ENCODE measurements around the gene MRPL16.
"Not testable (repeated sequence)": the region's sequence is repeated elsewhere in the genome, so short reads cannot be mapped to it uniquely, and the experiment has no call there.

The MRPL16 gene

DNA sequence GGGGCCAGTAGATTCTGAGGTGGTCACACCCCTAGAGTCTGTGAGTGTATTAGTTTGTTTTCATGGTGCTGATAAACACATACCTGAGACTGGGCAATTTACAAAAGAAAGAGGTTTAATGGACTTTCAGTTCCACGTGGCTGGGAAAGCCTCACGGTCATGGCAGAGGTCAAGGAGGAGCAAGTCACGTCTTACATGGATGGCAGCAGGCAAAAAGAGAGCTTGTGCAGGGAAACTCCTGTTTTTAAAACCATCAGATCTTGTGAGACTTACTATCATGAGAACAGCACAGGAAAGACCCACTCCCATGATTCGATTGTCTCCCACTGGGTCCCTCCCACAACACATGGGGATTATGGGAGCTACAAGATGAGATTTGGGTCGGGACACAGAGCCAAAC is 26.1 kb downstream of the MRPL16 start:
- H4K8ac ChIP-seq (ENCODE audit: low read depth, low read length); H3K27me3 ChIP-seq (ENCODE audit: insufficient read depth, low read length); H3K27ac ChIP-seq (ENCODE audit: low read depth, low read length); H3K79me1 ChIP-seq (ENCODE audit: low read length); H3K9me3 ChIP-seq (ENCODE audit: insufficient read depth, low read depth, low read length); DNase-seq; H3K14ac ChIP-seq (ENCODE audit: low read length); H4K91ac ChIP-seq (ENCODE audit: low read depth, low read length); H2BK5ac ChIP-seq (ENCODE audit: low read depth, low read length, poor library complexity); H3K79me2 ChIP-seq (ENCODE audit: control insufficient read depth, insufficient read depth, low read length, poor library complexity); H3K18ac ChIP-seq (ENCODE audit: low read length); H3K9ac ChIP-seq (ENCODE audit: low read length); H4K12ac ChIP-seq (ENCODE audit: low read depth, low read length); H2AK5ac ChIP-seq (ENCODE audit: low read length); H2AFZ ChIP-seq (ENCODE audit: insufficient read depth, low read length, poor library complexity); H3K4ac ChIP-seq (ENCODE audit: low read depth, low read length); H3K4me2 ChIP-seq (ENCODE audit: low read length); H2BK120ac ChIP-seq (ENCODE audit: insufficient read depth, low read length, poor library complexity); H3K23ac ChIP-seq (ENCODE audit: low read length); H2BK12ac ChIP-seq (ENCODE audit: low read length); H3K4me3 ChIP-seq (ENCODE audit: low read depth, low read length): not testable (repeated sequence)
- no CpG with 5 or more reads among the region's 5 CpGs for WGBS (ENCODE audit: extremely low coverage, insufficient coverage, insufficient read length)
- Histone ChIP-seq H3K36me3 (ENCODE audit: control insufficient read depth in 1 of 2, insufficient read depth in 2 of 2, low read length in 2 of 2) (peaks cover 7 to 17% of the 10 kb centered on the region in 2 experiments), H3K4me1 (ENCODE audit: control insufficient read depth in 1 of 2, insufficient read depth in 2 of 2, low read length in 2 of 2) (peaks cover 12 to 14% of the 10 kb centered on the region in 2 experiments)

DNA sequence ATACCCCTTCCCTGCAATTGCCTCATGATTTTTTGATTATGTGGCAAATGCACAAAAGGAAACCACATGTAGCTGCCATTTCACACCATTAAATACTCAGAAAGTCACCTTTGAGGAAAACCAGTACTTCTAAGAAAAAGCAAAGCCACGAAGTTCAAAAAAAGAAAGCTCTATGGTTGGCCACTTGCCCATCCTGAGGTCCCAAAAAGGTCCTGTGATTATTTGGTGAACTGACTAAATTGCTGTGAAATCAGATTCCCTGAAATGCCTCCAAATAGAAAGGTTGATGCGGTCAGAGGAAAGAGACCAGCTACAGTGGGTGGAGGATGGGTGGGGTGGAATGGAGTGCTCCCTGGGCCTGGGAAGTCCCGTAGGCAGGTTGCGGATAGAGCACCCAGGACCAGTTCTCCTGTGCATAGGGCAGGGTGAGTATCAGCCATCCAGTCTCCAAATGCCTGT is 26.9 kb downstream of the MRPL16 start:
- H3K23ac ChIP-seq (ENCODE audit: low read length) = no peak overlapping the region
- no peak overlapping the region for H3K27ac ChIP-seq (ENCODE audit: low read depth, low read length)
- no peak overlapping the region for H2BK120ac ChIP-seq (ENCODE audit: insufficient read depth, low read length, poor library complexity)
- H3K4me3 ChIP-seq (ENCODE audit: low read depth, low read length) = no peak overlapping the region
- H3K4me2 ChIP-seq (ENCODE audit: low read length) = no peak overlapping the region
- H3K36me3 ChIP-seq (ENCODE audit: control insufficient read depth in 1 of 2, insufficient read depth in 2 of 2, low read length in 2 of 2) = peaks cover 5 to 17% of the 10 kb centered on the region in 2 experiments
- H3K79me2 ChIP-seq (ENCODE audit: control insufficient read depth, insufficient read depth, low read length, poor library complexity) = peaks cover 4% of the 10 kb centered on the region
- no peak overlapping the region for H2AFZ ChIP-seq (ENCODE audit: insufficient read depth, low read length, poor library complexity)
- no CpG with 5 or more reads among the region's 4 CpGs for WGBS (ENCODE audit: extremely low coverage, insufficient coverage, insufficient read length)
- H4K8ac ChIP-seq (ENCODE audit: low read depth, low read length) = no peak overlapping the region
- H4K12ac ChIP-seq (ENCODE audit: low read depth, low read length) = no peak overlapping the region
- H4K91ac ChIP-seq (ENCODE audit: low read depth, low read length) = no peak overlapping the region
- peaks cover 7% of the 10 kb centered on the region for H3K79me1 ChIP-seq (ENCODE audit: low read length)
- H3K9me3 ChIP-seq (ENCODE audit: insufficient read depth, low read depth, low read length) = peaks cover 2% of the 10 kb centered on the region
- no peaks in the 10 kb centered on the region for H3K27me3 ChIP-seq (ENCODE audit: insufficient read depth, low read length)
- no peak overlapping the region for H3K9ac ChIP-seq (ENCODE audit: low read length)
- H2BK12ac ChIP-seq (ENCODE audit: low read length) = no peak overlapping the region
- H3K14ac ChIP-seq (ENCODE audit: low read length) = no peak overlapping the region
- no peak overlapping the region for H3K4ac ChIP-seq (ENCODE audit: low read depth, low read length)
- peaks cover 10 to 11% of the 10 kb centered on the region in 2 experiments for H3K4me1 ChIP-seq (ENCODE audit: control insufficient read depth in 1 of 2, insufficient read depth in 2 of 2, low read length in 2 of 2)
- no peak overlapping the region for H3K18ac ChIP-seq (ENCODE audit: low read length)
- H2AK5ac ChIP-seq (ENCODE audit: low read length) = no peak overlapping the region
- DNase-seq = no peak
- H2BK5ac ChIP-seq (ENCODE audit: low read depth, low read length, poor library complexity) = no peak overlapping the region

DNA sequence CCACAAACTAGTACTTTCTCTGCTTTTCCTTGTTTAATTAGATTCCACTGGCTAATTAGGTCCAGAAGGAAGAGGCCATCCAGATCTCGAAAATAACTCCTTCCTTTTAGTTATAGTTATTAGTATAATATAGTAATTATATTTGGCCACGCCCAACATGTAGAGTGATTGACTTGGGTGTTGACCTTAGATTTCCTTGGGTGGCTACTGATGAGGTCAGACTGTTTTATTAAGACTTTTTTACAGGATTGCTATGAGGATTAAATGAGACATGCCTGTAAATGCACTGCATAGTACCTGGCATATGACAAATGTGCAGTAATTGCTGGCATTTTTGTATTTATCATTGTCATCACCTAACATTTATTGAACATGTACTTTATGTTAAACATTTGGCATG is 28.5 kb downstream of the MRPL16 start:
- Histone ChIP-seq H3K4me2 (ENCODE audit: low read length) (no peak overlapping the region), H3K27ac (ENCODE audit: low read depth, low read length) (no peak overlapping the region), H4K91ac (ENCODE audit: low read depth, low read length) (no peak overlapping the region), H2BK120ac (ENCODE audit: insufficient read depth, low read length, poor library complexity) (no peak overlapping the region), H3K4me3 (ENCODE audit: low read depth, low read length) (no peak overlapping the region), H3K4me1 (ENCODE audit: control insufficient read depth in 1 of 2, insufficient read depth in 2 of 2, low read length in 2 of 2) (peaks cover 4% of the 10 kb centered on the region in 2 experiments), H3K23ac (ENCODE audit: low read length) (no peak overlapping the region), H3K79me1 (ENCODE audit: low read length) (peaks cover under 1% of the 10 kb centered on the region), H2AK5ac (ENCODE audit: low read length) (no peak overlapping the region), H3K9me3 (ENCODE audit: insufficient read depth, low read depth, low read length) (peaks cover 2% of the 10 kb centered on the region), H2BK12ac (ENCODE audit: low read length) (no peak overlapping the region), H3K36me3 (ENCODE audit: control insufficient read depth in 1 of 2, insufficient read depth in 2 of 2, low read length in 2 of 2) (peaks cover 8 to 26% of the 10 kb centered on the region in 2 experiments), H3K79me2 (ENCODE audit: control insufficient read depth, insufficient read depth, low read length, poor library complexity) (peaks cover 3% of the 10 kb centered on the region), H3K14ac (ENCODE audit: low read length) (no peak overlapping the region), H4K8ac (ENCODE audit: low read depth, low read length) (no peak overlapping the region), H4K12ac (ENCODE audit: low read depth, low read length) (no peak overlapping the region), H2AFZ (ENCODE audit: insufficient read depth, low read length, poor library complexity) (no peak overlapping the region), H2BK5ac (ENCODE audit: low read depth, low read length, poor library complexity) (no peak overlapping the region), H3K27me3 (ENCODE audit: insufficient read depth, low read length) (no peaks in the 10 kb centered on the region), H3K18ac (ENCODE audit: low read length) (no peak overlapping the region), H3K4ac (ENCODE audit: low read depth, low read length) (no peak overlapping the region), H3K9ac (ENCODE audit: low read length) (no peak overlapping the region)
- WGBS (ENCODE audit: extremely low coverage, insufficient coverage, insufficient read length) = no CpG with 5 or more reads among the region's 2 CpGs
- DNase-seq = no peak

DNA sequence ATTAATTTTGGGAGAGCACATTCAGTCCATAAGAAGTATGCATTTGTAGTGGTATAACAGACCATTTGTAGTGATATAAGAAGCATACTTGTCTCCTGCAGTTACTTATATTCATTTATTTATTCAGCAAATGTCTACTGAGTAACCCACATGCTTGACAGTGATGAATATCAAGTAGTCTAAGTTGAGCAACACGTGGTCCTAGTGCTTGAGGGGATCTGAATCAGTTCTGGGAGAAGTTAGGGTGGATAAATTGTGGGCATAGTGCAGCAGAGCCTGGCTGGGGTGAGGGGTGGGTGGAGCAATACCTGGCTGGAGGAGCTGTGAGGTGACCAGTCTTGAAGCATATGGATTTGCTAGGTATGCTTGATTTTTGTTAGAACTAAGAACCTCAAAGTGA is 31.1 kb downstream of the MRPL16 start:
- H3K79me1 ChIP-seq (ENCODE audit: low read length) = no peaks in the 10 kb centered on the region
- no peak overlapping the region for H2BK12ac ChIP-seq (ENCODE audit: low read length)
- H3K9ac ChIP-seq (ENCODE audit: low read length) = no peak overlapping the region
- H4K12ac ChIP-seq (ENCODE audit: low read depth, low read length) = no peak overlapping the region
- H2BK120ac ChIP-seq (ENCODE audit: insufficient read depth, low read length, poor library complexity) = no peak overlapping the region
- H3K4me3 ChIP-seq (ENCODE audit: low read depth, low read length) = no peak overlapping the region
- no peaks in the 10 kb centered on the region for H3K27me3 ChIP-seq (ENCODE audit: insufficient read depth, low read length)
- H3K27ac ChIP-seq (ENCODE audit: low read depth, low read length) = no peak overlapping the region
- no peaks in the 10 kb centered on the region for H3K4me1 ChIP-seq (ENCODE audit: control insufficient read depth in 1 of 2, insufficient read depth in 2 of 2, low read length in 2 of 2)
- no peak overlapping the region for H2AFZ ChIP-seq (ENCODE audit: insufficient read depth, low read length, poor library complexity)
- peaks cover 7 to 34% of the 10 kb centered on the region in 2 experiments for H3K36me3 ChIP-seq (ENCODE audit: control insufficient read depth in 1 of 2, insufficient read depth in 2 of 2, low read length in 2 of 2)
- no peak overlapping the region for H2AK5ac ChIP-seq (ENCODE audit: low read length)
- no peak for DNase-seq
- H3K9me3 ChIP-seq (ENCODE audit: insufficient read depth, low read depth, low read length) = peaks cover 2% of the 10 kb centered on the region
- no peak overlapping the region for H4K91ac ChIP-seq (ENCODE audit: low read depth, low read length)
- H3K79me2 ChIP-seq (ENCODE audit: control insufficient read depth, insufficient read depth, low read length, poor library complexity) = no peaks in the 10 kb centered on the region
- no peak overlapping the region for H3K4ac ChIP-seq (ENCODE audit: low read depth, low read length)
- no peak overlapping the region for H2BK5ac ChIP-seq (ENCODE audit: low read depth, low read length, poor library complexity)
- no CpG with 5 or more reads among the region's 1 CpG for WGBS (ENCODE audit: extremely low coverage, insufficient coverage, insufficient read length)
- H3K4me2 ChIP-seq (ENCODE audit: low read length) = no peak overlapping the region
- no peak overlapping the region for H3K18ac ChIP-seq (ENCODE audit: low read length)
- H4K8ac ChIP-seq (ENCODE audit: low read depth, low read length) = no peak overlapping the region
- H3K14ac ChIP-seq (ENCODE audit: low read length) = no peak overlapping the region
- H3K23ac ChIP-seq (ENCODE audit: low read length) = no peak overlapping the region
